Right ventricle myocardium superior (tissue), 1 donor: ENCODE measurements around the gene LRRC73. TPM values are rescaled to one million over a fixed set of nuclear protein-coding genes. Genes with fewer than 3 reads are reported as not detected.
A peak's percentile ranks its signal among the peaks of the same experiment; 100 is the strongest.
"Not testable (repeated sequence)": the region's sequence is repeated elsewhere in the genome, so short reads cannot be mapped to it uniquely, and the experiment has no call there.

Source experiments
- ATAC-seq: fragments of 200-7000 bp; cut with Tn5 transposase; one replicate; pipeline ENCODE4 v1.9.1; 2020; ENCODE audit warnings: mild to moderate bottlenecking; ENCODE audit not compliant: poor library complexity
- DNase-seq: peaks from one replicate; pipeline ENCODE4 v3.0.0-alpha.2; 2020
- intact Hi-C: fragments of 100-400 bp; cut with DNase I; formaldehyde crosslinking; loops from one replicate; pipeline ENCODE4 v1.11.2; 2022
- total RNA-seq: library from RNA; stranded (reverse); fragmentation: NEBNext Ultra II Directional; extraction: Animal tissue kit (Norgen Biotek cat#: 25700); gene quantifications from one replicate; pipeline ENCODE4 v1.2.1, GENCODE V29; 2021
- donor health status: DM: no; HTN: yes; CAD: no; lungs with severe emphysema.

The LRRC73 gene
- total RNA-seq, 1 donor from 2014 or later = 1.4 TPM

- ATAC-seq (no peak), DNase-seq (no peak)
- intact Hi-C loops = no loop called here
Measured at GRCh38 chr6:43472515-43472914, 37.6 kb downstream of the LRRC73 start.

DNA sequence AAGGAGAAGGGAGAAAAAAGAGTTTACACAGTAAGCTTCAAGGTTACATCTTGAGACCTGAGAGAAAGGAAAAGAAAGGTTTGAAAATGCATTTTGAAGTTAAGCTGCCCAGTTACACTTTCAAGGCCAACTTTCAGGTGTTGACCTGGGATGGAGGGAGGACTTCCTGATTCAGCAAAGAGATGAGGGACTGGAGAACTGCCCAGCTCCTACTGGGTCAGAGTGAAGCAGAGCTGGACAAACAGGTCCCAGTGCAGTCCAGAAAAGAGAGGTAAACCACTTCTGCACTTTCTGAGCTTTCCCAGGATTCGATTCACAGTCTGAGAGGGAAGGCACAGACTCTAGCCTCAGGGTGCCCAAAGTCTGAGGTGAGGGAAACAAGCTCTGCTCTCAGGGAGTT lies 38.7 kb downstream of the LRRC73 start:
- intact Hi-C loops = no loop called here
- DNase-seq (no peak), ATAC-seq (no peak)

DNA sequence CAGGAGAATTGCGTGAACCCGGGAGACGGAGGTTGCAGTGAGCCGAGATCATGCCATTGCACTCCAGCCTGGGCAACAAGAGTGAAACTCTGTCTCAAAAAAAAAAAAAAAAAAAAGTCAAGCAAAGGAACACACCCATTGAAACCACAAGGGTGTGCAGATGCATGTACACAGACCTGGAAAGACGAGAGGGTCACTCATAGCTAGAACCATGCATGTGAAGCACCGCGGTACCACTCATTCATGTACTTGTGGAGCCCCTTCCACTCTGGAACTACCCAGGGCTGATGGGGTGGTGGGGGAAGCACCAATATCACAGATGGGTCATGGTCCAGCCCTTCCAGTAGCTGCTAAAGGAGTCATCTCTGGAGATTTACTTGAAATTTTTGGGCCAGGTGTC lies 40.2 kb downstream of the LRRC73 start:
- no peak for ATAC-seq
- no peak for DNase-seq
- intact Hi-C loops = no loop called here

- peak; percentile 88 for ATAC-seq
- intact Hi-C loops = no loop called here
- peak; percentile 64 for DNase-seq
Measured at GRCh38 chr6:43468748-43469681, 41.1 kb downstream of the LRRC73 start.

GRCh38 chr6:43468240-43468639 lies 41.9 kb downstream of the LRRC73 start:
- intact Hi-C loops = no loop called here
- ATAC-seq = peak; percentile 57

GRCh38 chr6:43467752-43468151 lies 42.4 kb downstream of the LRRC73 start:
- no peak for DNase-seq
- ATAC-seq = peak; percentile 71
- intact Hi-C loops = no loop called here

More at GRCh38 chr6:43468240-43468639, 41.9 kb downstream of the LRRC73 start:
- DNase-seq = no peak

- not testable (repeated sequence) for DNase-seq
Measured at GRCh38 chr6:43467265-43467664, 42.9 kb downstream of the LRRC73 start.

GRCh38 chr6:43465948-43466347 lies 44.2 kb downstream of the LRRC73 start:
- ATAC-seq = no peak
- intact Hi-C loops = no loop called here

More at GRCh38 chr6:43467265-43467664, 42.9 kb downstream of the LRRC73 start:
- ATAC-seq, intact Hi-C loops: not testable (repeated sequence)

DNA sequence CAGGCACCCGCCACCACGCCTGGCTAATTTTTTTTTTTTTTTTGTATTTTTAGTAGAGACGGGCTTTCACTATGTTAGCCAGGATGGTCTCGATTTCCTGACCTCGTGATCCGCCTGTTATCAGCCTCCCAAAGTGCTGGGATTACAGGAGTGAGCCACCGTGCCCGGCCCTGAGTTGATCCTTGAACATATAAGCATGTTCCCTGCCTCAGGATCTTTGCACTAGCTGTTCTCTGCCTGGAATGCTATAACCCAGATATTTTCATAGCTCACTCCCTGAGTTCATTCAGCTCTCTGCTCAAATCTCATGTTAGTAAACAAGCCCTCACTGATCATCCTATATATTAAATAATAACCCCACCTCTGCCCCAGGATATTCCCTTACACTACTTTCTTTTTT lies 45.8 kb downstream of the LRRC73 start:
- DNase-seq = no peak
- no peak for ATAC-seq
- intact Hi-C loops = no loop called here

More at GRCh38 chr6:43465948-43466347, 44.2 kb downstream of the LRRC73 start:
- DNase-seq = no peak

DNA sequence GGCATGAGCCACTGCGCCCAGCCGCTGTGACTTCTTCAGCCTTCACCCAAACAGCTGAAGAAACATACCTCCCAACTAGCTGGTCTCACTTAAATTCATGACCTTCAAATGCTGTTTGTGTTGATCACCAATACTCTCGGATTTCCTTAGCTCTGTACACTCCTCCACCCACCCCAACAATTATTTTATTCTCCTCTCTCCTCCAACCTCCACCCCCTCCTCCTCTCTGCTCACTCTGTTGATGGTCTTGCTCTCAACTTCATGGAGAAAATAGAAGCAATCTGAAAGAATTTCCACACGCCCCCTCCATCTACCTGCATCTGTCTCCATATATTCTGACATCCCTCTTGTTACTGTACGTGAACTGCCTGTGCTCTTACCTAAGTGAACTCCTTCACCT lies 48.2 kb downstream of the LRRC73 start:
- intact Hi-C loops = no loop called here

GRCh38 chr6:43460032-43460431 lies 50.1 kb downstream of the LRRC73 start:
- ATAC-seq (no peak), DNase-seq (no peak)
- intact Hi-C loops = no loop called here

More for the DNA sequence above, 48.2 kb downstream of the LRRC73 start:
- DNase-seq (no peak), ATAC-seq (no peak)

GRCh38 chr6:43459535-43459934 lies 50.6 kb downstream of the LRRC73 start:
- no peak for ATAC-seq
- intact Hi-C loops = no loop called here

GRCh38 chr6:43458154-43458553 lies 52.0 kb downstream of the LRRC73 start:
- ATAC-seq, DNase-seq, intact Hi-C loops: not testable (repeated sequence)

More at GRCh38 chr6:43459535-43459934, 50.6 kb downstream of the LRRC73 start:
- DNase-seq = no peak

- intact Hi-C loops = no loop called here
- no peak for ATAC-seq
Measured at GRCh38 chr6:43457643-43458042, 52.5 kb downstream of the LRRC73 start.

More at GRCh38 chr6:43457643-43458042, 52.5 kb downstream of the LRRC73 start:
- no peak for DNase-seq

Other genes starting within 250 kb of the LRRC73 start
- gene SLC22A7, start 212.1 kb downstream of the LRRC73 start, total RNA-seq = not detected
- gene CRIP3, start 201.5 kb downstream of the LRRC73 start, total RNA-seq = 4.1 TPM
- 10.2 TPM for gene ZNF318, start 140.7 kb downstream of the LRRC73 start, total RNA-seq
- gene ABCC10, start 82.8 kb downstream of the LRRC73 start, total RNA-seq = 9.8 TPM
- 1.0 TPM for gene DLK2, start 54.8 kb downstream of the LRRC73 start, total RNA-seq
- 20.5 TPM for gene TJAP1, start 32.8 kb downstream of the LRRC73 start, total RNA-seq
- 64.0 TPM for gene YIPF3, start 6.6 kb upstream of the LRRC73 start, total RNA-seq
- 15.6 TPM for gene POLR1C, start 6.7 kb upstream of the LRRC73 start, total RNA-seq
- gene XPO5, start 65.7 kb upstream of the LRRC73 start, total RNA-seq = 12.9 TPM
- 6.9 TPM for gene POLH, start 65.8 kb upstream of the LRRC73 start, total RNA-seq
- 25.1 TPM for gene GTPBP2, start 118.9 kb upstream of the LRRC73 start, total RNA-seq
- gene MAD2L1BP, start 125.5 kb upstream of the LRRC73 start, total RNA-seq = 26.1 TPM
- 0.16 TPM for gene RSPH9, start 134.7 kb upstream of the LRRC73 start, total RNA-seq
- gene MRPS18A, start 177.4 kb upstream of the LRRC73 start, total RNA-seq = 39.5 TPM